Erythroblast (primary cell): ENCODE results near the gene MARCHF9.

Experiments
- GATA1 ChIP-seq: IDR thresholded peaks from 2 replicates; pipeline ENCODE4 v1.6.1; 2011; ENCODE audit warnings: low read depth, mild to moderate bottlenecking, control low read depth, low read length, moderate library complexity
- POLR2A ChIP-seq: IDR thresholded peaks from 2 replicates; pipeline ENCODE4 v1.6.1; 2011; ENCODE audit warnings: mild to moderate bottlenecking, low read length

- no peak for TF ChIP-seq POLR2A
- TF ChIP-seq GATA1 = no peak
Measured at GRCh38 chr12:57708296-57708695, 46.6 kb upstream of the MARCHF9 start.
